Endothelial cell of umbilical vein (primary cell): ENCODE measurements around the gene CARHSP1.

Experiments used
- CTCF ChIP-seq, 2 donors: IDR thresholded peaks; 1 replicate in 1 of 2; 2 replicates in 1 of 2; pipeline ENCODE4 v1.5.1; 2011; ENCODE audit warnings: low read length in 2 of 2, mild to moderate bottlenecking in 2 of 2, moderate library complexity in 2 of 2, control low read depth in 1 of 2, inconsistent platforms in 1 of 2, low read depth in 1 of 2; ENCODE audit not compliant: insufficient read depth in 1 of 2; ENCODE audit errors: extremely low read depth in 1 of 2
- EZH2 ChIP-seq: IDR thresholded peaks from 2 replicates; pipeline ENCODE4 v1.6.1; 2012; ENCODE audit warnings: borderline replicate concordance, low read depth, mild to moderate bottlenecking, moderate library complexity, low read length, inconsistent platforms; ENCODE audit not compliant: severe bottlenecking
- GATA2 ChIP-seq: IDR thresholded peaks from 2 replicates; pipeline ENCODE4 v1.7.0; 2011; ENCODE audit warnings: low read depth, mild to moderate bottlenecking, moderate library complexity, mixed read lengths, low read length; ENCODE audit not compliant: insufficient read length, insufficient read depth
- POLR2A ChIP-seq: IDR thresholded peaks from 2 replicates; pipeline ENCODE4 v1.6.1; 2012; ENCODE audit warnings: low read depth, mild to moderate bottlenecking, control low read depth, low read length
- POLR2AphosphoS5 ChIP-seq: IDR thresholded peaks from 2 replicates; pipeline ENCODE4 v1.6.1; 2012; ENCODE audit warnings: low read depth, mild to moderate bottlenecking, control low read depth, low read length, moderate library complexity; ENCODE audit not compliant: insufficient read depth

GRCh38 chr16:8846401-8846932, 22.3 kb downstream of the CARHSP1 start:
- no peak for TF ChIP-seq CTCF (IDR thresholded peaks at IDR 0.05; ENCODE audit: extremely low read depth in 1 of 2, insufficient read depth in 1 of 2, low read depth in 1 of 2, low read length in 2 of 2)
- no peak for TF ChIP-seq GATA2
- TF ChIP-seq POLR2A = no peak
- no peak for TF ChIP-seq EZH2
- no peak for TF ChIP-seq POLR2AphosphoS5
